Prostate gland (tissue), 2 donors: Measurements from ENCODE around the gene DHX9.

ENCODE experiments used
- CTCF ChIP-seq, 4 experiments: fragments of 200-600 bp in 2 of 4; fragments of 450-650 bp in 2 of 4; sonication (generic) in 2 of 4; IDR thresholded peaks; 1 replicate in 3 of 4; 2 replicates in 1 of 4; pipeline ENCODE4 v1.5.1; 2016 to 2019; ENCODE audit warnings: antibody characterized with exemption in 4 of 4, mild to moderate bottlenecking in 2 of 4, moderate library complexity in 2 of 4
- POLR2AphosphoS5 ChIP-seq: sonication (generic); formaldehyde crosslinking; IDR thresholded peaks from one replicate; pipeline ENCODE4 v1.6.1; 2017; ENCODE audit warnings: antibody characterized with exemption

- TF ChIP-seq CTCF (IDR thresholded peaks at IDR 0.05) (no peak), POLR2AphosphoS5 (no peak)
Measured at GRCh38 chr1:182845894-182846293, 6.7 kb downstream of the DHX9 start.
